OCI-LY7 (cell line): ENCODE measurements around the gene HNRNPH1.

ENCODE experiments used
- CTCF ChIP-seq: fragments of 200-600 bp; sonication (generic); conservative IDR thresholded peaks from 2 replicates; pipeline ENCODE4 v1.5.1; 2014; ENCODE audit warnings: mild to moderate bottlenecking, antibody characterized with exemption, low read length, moderate library complexity, mixed read lengths
- EZH2phosphoT487 ChIP-seq: fragments of 200-600 bp; sonication (generic); IDR thresholded peaks from 2 replicates; pipeline ENCODE4 v1.6.1; 2018; ENCODE audit warnings: low read depth, borderline replicate concordance, mild to moderate bottlenecking, mixed run types, antibody characterized with exemption, low read length, moderate library complexity, mixed read lengths

- TF ChIP-seq CTCF = no peak
- no peak for TF ChIP-seq EZH2phosphoT487
These were observed 5.5 kb downstream of the HNRNPH1 start for GRCh38 chr5:179617930-179618329.
